CD4-positive, alpha-beta T cell treated with Interleukin-6 at 100 ng/mL for 8 hours (primary cell): Measurements from ENCODE around the gene JOSD1.

ENCODE experiments used
- DNase-seq: peaks from one replicate; pipeline ENCODE4 v3.0.0-alpha.2; 2020; ENCODE audit warnings: mixed read lengths, low spot score

Gene JOSD1

DNA sequence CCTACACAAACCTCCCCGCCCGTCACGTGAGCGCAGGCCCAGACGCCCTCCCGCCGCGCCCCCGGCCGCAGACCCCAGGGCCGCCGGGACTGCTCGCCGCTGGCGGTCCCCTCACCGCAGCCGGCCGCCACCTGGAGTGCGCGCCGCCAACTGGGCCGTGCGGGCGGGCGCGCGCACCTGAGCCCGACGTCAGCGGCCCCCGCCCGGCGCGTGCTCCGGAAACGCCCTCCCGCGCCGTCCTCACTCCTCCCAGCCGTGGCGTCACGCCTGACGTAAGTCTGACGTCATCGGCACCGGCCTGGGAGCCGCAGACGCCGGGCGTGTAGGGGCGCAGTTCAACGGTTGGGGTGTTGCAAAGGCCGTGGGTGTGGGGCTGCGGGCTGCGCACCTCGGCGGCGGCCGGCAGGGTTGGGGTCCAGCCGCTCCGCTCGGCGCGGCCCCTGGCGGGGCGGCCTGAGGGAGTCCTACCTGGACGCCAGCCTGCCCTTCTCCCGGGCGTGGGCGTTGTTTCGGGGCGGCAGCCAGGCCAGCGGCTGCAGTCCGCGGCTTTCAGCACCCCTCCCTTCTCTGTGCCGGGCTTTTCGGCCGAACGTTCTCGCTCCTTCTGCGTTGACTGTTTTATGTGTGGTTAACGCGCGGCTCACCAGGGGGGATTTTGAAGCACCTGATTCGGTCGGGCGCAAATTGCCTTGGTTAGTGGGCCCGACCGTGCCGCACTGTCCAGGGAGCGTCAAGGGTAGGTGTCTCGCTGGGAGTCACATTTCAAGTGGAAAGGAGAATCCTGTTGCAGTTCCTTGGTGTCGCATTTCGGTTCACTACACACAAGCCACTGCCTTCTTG is at the start of gene JOSD1:
TSS of gene JOSD1 (minus strand) at position 155 of the 840 bp plus-strand sequence. CDS start 956 bp downstream, outside the sequence.
- DNase-seq, result peak; percentile 94

- DNase-seq, result no peak
Measured at GRCh38 chr22:38750104-38750503, 49.4 kb upstream of the JOSD1 start.

DNA sequence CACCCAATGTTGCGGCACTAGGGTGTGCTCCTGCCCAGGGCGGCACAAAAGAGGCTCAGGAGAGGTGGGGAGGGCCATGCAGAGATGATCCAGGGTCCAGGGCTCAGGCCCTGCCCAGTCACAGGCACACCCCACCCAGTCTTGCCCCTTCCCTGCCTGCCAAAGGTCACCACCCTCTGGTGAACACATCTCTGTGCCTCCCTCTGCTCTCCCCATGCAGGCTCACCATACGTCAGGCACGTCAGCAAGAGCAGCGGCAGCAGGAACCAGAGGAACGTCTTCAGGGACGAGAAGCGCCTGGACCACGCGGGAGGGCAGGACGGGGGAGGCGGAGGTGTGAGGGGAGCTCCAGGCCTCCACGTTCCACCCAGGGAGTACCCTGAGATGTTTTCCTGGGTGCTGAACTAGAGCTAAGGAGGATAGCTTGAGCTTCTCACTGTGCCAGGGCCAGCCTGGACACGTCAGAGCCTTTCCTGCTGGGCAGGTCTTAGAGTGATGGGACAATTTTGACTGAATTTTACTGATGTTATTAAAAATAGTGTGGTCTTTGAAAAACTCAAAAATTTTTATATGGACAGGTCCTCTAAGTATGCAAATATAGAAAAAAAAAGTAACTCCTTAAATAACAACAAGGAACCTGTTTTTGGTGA is 47.9 kb upstream of the JOSD1 start:
- DNase-seq, result no peak

- no peak for DNase-seq
Measured at GRCh38 chr22:38745676-38746460, 45.1 kb upstream of the JOSD1 start.

- DNase-seq, result no peak
Measured at GRCh38 chr22:38744981-38745380, 44.2 kb upstream of the JOSD1 start.

DNA sequence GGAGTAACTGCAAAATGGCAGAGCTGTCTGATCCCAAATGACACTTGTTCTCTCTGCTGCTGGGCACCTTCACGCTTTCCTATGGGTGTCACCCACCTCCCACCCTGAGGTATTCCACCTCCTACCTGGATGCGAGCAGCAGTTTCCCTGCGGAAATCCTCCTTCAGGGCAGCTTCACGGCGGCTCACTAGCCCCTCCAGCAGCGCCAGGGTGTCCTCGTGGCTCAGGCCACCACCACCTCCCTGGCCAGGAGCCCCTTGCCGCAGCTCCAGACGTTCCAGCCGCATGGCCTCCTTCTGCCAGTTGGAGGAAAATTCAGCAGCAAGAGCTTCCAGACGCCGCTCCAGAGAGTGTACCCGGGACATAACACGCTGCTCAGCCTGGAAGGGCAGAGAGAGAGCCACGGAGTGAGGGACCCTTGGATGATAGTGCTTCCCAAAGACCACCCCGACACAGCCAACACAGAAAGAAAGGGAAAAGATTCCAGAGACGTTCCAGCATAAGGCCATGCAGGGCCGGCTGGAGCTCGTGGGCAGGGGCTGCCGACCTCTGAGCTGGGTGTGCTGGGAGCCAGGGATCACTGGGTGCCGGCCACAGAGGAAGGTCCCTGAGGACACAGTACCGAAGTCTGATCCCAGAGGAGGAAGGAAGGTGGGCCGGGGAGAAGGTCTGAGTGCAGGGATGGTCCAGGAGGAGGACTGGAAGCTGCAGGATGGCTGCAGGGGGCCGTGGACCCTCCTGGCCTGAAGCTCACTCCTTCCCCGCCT is 41.6 kb upstream of the JOSD1 start:
- DNase-seq, result no peak

- no peak for DNase-seq
Measured at GRCh38 chr22:38741576-38741975, 40.8 kb upstream of the JOSD1 start.

GRCh38 chr22:38741166-38741565 is 40.4 kb upstream of the JOSD1 start:
- DNase-seq, result no peak

DNA sequence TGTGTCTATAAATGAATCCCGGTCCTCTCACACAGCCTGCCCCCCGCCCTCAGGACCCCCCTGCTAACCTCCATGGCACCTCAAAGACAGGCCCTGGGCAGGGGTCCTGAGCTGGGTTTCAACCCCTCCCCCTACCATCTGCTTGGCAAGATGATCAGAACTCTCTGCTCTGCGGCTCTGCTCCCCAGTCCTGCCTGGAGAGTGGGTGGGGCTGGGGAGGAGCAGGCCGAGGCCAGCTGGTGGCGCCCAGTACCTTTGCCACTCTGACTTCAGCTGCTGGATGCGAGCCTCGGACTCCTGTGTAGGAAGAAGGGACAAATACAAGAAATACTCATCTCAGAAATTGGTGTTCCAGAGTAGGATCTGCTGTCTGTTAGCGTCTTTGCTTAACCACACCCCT is 40.0 kb upstream of the JOSD1 start:
- DNase-seq, result no peak

GRCh38 chr22:38740116-38740723 is 39.5 kb upstream of the JOSD1 start:
- no peak for DNase-seq

- no peak for DNase-seq
Measured at GRCh38 chr22:38739300-38740055, 38.7 kb upstream of the JOSD1 start.

GRCh38 chr22:38738475-38739070 is 37.8 kb upstream of the JOSD1 start:
- DNase-seq, result no peak

DNA sequence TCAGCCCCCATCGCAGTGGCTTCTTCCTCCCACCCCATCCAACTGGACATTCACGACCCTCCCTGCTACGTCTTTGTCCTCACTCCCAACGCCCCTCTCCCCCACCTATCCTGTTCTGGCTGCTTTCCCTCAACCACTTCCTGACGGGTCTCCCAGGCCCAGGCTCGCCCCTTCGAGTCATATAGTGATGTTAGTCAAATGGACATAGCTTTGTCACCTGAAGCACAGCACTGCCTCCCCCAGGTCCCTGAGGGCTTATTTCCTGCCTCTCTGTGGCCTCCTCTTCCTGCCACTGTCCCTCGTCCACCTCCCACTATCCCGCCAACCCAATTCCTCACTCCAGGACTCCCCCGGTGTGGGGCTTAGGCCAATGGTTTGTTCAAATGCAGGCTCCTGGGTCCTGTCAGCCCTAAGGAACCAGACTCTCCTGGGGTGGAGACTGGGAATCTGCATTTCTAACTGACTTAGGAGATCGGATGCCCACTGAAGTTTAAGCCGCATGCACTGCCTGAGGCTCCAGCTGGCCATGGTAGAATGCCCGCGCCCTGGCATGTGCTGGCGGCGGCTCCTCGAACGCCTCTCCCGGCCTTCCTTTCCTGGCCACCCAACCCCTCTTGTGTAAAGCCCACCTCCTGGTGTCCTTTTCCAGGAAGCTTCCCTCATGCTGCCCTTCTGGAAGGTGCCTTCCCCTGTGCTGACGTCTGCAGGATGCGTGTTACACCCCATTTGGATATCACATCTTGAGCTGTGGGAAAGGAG is 36.7 kb upstream of the JOSD1 start:
- DNase-seq, result no peak

DNA sequence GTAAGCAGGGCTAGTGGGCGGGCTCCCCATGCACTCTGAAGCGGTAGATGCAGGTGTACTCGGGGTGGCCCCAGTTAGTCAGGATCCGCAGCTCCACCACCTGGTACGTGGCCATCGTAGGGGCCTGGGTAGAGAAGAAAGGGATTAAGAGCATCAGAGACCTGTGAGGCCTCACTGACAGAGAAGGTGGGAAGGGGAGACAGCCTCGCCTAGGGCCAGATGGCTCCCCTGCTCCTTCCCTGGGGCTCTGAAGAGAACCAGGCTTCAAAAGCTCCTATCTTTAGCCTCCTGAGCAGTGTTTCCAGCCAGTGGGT is 35.5 kb upstream of the JOSD1 start:
- no peak for DNase-seq

DNA sequence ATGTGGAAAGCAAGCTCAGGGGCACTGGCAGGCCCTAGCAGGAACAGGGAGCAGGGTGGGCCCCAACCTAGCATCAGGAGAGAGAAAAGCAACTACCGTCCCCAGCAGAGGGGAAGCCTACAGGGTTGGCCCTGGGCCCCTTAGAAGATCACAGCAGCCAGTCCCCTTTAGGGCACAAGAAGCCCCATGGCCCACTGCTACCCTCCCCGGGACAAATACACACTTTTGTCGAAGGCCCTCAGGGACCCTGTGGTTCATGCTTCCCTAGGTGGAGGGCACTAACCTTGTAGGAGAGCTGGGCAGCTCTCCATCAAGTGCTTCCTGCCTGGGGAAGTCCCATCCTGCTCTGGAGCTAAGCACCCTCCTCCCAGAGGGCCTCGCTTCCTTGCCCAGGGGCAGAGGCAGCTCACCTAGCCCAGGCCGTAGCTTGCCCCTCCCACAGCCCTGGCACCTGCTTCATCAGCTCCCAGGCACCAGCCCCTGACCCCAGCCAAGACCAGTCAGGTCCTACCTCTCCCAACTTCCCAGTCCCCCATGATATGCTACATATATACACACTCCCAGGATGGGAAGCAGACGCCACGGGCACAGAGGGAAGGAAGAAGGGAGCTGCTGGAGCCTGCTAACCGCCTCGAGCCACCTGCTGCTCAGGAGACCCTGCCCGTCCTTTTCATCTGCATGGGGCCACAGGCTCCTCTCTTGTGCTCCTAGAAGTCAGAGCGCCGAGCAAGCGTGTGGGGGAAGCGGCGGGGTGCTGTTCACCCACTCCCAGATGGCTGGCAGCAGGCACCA is 34.9 kb upstream of the JOSD1 start:
- DNase-seq, result no peak

GRCh38 chr22:38735126-38735464 is 34.4 kb upstream of the JOSD1 start:
- DNase-seq, result no peak

- no peak for DNase-seq
Measured at GRCh38 chr22:38734421-38735100, 33.8 kb upstream of the JOSD1 start.

GRCh38 chr22:38733724-38734381 is 33.1 kb upstream of the JOSD1 start:
- no peak for DNase-seq
